Esophagus muscularis mucosa (tissue), 3 donors: ENCODE results near the gene GPR82.

Source experiments
- CTCF ChIP-seq, 3 experiments: fragments of 200-600 bp in 2 of 3; fragments of 450-650 bp in 1 of 3; sonication (generic) in 2 of 3; IDR thresholded peaks; one replicate each; pipeline ENCODE4 v1.5.1; 2017 to 2019; ENCODE audit warnings: antibody characterized with exemption in 3 of 3, mild to moderate bottlenecking in 2 of 3, moderate library complexity in 1 of 3
- POLR2A ChIP-seq: fragments of 450-650 bp; IDR thresholded peaks from one replicate; pipeline ENCODE4 v1.6.1; 2017; ENCODE audit warnings: antibody characterized with exemption, moderate library complexity, mild to moderate bottlenecking, low read depth

GRCh38 chrX:41708486-41708885 lies 15.5 kb upstream of the GPR82 start:
- no peak for TF ChIP-seq CTCF (IDR thresholded peaks at IDR 0.05)
- no peak for TF ChIP-seq POLR2A
